SKM-1 (cell line): ENCODE measurements around the gene DPYSL5.
"Not testable (repeated sequence)": the region's sequence is repeated elsewhere in the genome, so short reads cannot be mapped to it uniquely, and the experiment has no call there.

ENCODE experiments used
- DNase-seq: peaks from one replicate; lab custom pipeline; 2025; ENCODE audit not compliant: unreplicated experiment; lab: John Stamatoyannopoulos, UW

DPYSL5 gene

GRCh38 chr2:26847655-26848335, at the start of gene DPYSL5:
DPYSL5 (plus strand) TSS chr2:26848132; CDS start chr2:26898500, 50,368 bp downstream.
- no peak for DNase-seq

- no peak for DNase-seq
Measured at GRCh38 chr2:26801328-26801727, 46.6 kb upstream of the DPYSL5 start.

- DNase-seq = no peak
Measured at GRCh38 chr2:26801796-26802195, 46.1 kb upstream of the DPYSL5 start.

DNA sequence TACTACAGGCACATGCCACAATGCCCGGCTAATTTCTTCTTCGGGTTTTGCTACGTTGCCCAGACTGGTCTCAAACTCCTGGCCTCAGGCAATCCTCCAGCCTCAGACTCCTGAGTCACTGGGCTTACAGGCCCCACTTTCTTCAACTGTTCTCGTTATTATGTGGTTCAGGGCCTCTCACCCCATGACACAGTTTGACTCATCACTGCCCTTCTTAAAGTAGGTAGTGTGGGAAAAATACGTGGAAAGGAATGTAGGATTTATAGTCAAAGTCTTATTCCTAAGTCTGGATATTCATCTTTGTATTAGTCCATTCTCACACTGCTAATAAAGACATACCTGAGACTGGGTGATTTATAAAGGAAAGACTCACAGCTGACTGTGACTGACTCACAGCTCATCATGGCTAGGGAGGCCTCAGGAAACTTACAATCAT, 42.7 kb upstream of the DPYSL5 start:
- no peak for DNase-seq

DNA sequence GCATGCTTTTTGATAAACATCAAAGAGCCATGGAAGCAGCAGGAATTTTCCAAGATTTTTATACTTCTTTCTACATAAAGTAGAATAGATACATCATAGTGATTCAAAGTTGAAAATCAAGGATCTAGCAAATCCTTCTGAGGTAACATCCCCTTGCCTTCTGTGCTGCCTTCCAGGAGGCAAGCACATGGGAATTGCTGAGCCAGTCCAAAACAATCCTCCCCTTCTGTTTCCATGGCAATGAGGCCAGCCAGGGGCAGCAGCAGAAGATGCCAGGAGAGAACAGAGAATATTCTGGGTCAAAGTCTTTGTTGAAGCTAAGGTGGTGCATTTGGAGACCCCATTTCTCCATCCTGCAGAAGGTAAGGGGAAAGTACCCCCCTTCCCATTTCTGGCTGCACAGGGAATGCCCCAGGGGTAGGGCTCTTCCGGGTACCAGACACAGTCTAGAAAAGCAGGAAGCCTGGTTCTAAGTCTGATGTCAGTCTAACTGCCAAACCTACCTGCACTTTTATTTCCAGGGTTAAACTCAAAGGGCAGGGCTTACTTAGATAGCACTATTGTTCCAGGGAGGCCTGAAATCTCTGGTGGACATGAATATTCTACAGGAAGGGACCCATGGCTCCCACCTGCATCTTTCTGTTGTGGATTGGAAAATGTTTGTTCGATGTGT, 40.0 kb upstream of the DPYSL5 start:
- no peak for DNase-seq

DNA sequence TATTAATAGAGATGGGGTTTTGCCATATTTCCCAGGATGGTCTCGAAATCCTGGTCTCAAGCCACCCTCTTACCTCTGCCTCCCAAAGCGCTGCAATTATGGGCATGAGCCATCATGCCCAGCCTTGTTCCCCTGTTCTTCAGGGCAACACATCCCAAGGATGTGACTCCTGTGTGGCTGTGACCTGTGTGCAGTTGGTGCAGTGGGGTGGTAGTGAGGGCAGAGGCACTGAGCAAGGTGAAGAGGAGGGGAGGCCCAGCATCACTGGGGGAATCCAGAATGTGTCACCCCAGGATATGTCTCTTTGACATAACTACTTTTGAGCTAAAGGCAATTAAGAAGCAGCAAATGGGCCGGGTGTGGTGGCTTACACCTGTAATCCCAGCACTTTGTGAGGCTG, 38.7 kb upstream of the DPYSL5 start:
- no peak for DNase-seq

DNA sequence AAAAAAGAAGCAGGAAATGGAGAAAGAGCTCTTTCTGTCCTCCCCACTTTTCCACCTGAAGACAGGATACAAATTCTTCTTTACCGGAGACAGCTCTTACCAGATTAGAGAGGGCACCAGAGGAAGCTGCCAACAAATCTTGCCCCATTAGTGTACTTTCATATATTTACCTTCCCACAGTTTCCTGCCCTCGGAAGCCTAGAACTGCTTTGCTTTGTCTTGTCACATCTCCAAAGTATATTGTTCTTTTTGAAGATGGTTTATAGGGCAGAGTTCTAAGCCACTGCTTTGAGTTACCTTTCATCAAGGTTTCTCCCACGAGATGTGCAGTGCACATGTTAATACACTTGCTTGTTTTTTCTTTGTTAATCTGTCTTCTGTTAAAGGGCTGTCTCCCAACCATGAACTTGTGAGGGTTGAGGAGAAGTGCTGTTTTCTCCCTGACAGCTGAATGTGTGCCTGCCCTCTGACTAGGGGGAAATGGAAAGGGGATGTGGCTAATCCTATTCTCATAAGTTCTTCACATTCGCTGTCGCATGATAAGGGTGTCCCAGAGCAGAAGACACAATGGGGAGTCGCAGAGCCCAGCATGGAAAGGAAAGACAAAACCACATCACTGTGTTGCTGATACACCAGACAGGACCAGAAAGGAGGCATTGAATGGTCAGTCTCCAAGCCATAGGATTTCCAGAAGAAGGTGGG, 37.9 kb upstream of the DPYSL5 start:
- DNase-seq = peak; percentile 39

- no peak for DNase-seq
Measured at GRCh38 chr2:26811261-26811660, 36.7 kb upstream of the DPYSL5 start.

DNA sequence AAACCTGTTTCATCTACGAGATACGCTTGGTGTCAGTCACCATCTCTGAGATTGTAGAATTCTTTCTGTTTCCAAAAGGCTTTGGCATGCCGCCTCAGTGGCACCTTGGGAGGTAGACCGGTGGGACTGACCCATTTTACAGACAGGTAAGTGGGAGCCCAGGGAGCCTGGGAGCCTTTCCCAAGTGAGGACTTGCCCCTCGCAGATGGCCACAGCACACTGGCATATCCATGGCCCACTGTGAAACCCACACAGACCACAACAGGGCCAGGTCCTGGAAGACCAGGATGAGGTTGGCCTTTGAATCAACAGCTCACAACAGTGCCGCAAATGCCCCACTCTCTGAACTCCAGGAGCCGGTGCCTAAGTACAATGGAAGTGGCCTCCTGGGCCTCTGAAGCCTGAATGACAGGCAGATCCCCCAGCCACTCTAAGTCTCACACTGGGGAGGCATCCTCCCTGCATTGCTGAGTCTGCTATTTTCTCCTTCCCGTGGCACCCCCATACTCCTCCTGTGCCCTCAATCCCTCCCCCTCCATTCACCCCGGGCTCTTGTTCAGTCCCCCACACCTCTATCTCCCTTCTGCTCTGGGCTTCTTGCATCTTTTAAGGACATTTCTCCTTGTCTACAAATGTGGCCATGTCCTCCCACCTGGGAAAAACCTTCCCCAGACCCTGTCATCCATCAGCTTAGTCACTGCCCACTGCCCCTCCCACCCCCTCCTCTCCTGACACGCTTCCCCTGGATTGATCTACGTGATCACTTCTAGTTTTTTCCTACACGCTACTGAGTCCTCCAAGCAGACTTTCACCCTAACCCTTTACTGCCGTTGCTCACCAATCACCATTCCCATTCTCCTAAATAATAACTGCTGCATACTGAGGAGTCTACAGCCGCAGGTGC, 35.9 kb upstream of the DPYSL5 start:
- no peak for DNase-seq

DNA sequence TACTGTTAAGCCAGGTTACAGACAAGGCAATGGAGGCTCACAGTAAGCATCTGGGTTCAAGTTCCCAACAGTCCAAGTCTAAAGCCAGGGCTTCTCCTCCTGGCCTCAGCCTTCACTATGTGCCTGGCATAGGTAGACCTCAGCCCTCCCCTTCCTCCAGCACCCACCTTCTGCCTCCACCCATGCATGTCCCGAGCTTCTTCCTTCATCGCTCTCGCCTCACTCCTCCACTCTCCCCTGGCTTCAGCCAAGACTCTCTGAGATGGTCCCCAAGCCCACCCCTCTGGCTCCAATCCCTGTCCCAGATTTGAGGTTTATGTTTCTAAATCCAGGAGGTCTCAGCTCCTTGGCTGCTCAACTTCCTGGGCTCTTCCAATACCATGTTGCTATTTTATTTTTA, 35.2 kb upstream of the DPYSL5 start:
- no peak for DNase-seq

DNA sequence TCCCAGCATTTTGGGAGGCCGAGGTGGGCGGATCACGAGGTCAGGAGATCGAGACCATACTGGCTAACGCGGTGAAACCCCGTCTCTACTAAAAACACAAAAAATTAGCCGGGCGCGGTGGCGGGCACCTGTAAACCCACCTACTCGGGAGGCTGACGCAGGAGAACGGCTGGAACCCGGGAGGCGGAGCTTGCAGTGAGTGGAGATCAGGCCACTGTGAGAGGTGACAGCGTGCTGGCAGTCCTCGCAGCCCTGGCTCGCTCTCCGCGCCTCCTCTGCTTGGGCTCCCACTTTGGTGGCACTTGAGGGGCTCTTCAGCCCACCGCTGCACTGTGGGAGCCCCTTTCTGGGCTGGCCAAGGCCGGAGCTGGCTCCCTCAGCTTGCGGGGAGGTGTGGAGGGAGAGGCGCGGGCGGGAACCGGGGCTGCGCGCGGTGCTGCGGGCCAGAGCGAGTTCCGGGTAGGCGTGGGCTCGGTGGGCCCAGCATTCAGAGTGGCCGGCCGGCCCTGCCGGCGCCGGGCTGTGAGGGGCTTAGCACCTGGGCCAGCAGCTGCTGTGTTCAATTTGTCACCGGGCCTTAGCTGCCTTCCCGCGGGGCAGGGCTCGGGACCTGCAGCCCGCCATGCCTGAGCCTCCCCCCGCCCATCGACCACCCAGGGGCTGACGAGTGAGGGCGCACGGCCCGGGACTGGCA, 33.7 kb upstream of the DPYSL5 start:
- not testable (repeated sequence) for DNase-seq

DNA sequence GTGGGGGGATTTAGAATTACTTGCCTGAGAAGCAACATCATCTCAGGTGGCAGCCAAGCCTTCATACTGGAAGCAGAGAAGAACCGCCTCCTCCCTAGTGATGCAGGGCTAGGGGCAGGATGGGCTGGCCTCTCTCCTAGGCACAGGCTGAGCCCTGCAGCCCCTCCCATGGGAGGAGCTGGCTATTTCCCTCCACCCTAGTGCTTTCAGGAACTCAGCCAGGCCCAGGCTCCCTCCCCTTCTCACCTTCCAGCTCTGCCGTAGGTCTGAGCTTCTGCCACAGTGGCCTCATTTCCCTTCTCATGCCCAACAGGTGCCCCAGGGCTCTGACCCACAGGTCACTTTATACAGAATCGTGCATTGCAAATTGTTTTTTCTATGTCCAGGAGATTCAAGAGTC, 31.0 kb upstream of the DPYSL5 start:
- DNase-seq = no peak

DNA sequence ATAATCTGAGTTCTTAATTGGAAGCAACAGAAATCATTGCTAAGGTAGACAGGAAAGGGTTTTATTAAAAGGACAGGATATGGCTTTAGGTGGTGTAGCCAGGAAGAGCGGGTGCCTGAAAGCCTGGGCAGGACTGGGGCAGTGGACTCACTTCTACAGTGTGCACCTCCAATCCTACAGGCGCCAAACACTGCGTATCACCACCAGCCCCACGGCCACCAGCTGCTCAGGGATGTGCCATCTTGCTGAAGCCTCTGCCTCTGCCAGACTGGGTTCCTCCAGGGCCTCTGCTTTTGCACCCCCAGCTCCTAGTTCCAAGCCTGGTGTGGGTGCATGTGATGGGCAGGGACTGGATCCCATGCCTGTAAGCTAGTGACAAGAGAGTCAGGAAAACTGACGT, 29.7 kb upstream of the DPYSL5 start:
- no peak for DNase-seq

- no peak for DNase-seq
Measured at GRCh38 chr2:26818972-26819371, 29.0 kb upstream of the DPYSL5 start.

DNA sequence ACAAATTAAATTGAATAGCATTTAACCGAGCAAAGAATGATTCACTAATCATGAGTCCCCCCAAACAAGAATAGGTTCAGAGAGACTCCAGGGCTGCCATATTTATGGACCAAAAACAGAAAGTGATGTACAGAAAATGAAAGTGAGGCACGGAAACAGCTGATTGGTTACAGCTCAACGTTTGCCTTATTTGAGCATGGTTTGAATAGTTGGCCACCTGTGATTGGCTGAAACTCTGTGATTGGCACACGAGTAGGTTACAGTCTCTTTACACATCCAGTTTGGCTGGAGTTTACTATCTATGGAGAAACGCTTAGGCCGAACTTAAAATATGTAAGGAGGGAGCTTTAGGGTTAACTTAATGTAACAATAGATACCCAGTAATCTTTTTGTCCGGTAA, 27.0 kb upstream of the DPYSL5 start:
- no peak for DNase-seq

DNA sequence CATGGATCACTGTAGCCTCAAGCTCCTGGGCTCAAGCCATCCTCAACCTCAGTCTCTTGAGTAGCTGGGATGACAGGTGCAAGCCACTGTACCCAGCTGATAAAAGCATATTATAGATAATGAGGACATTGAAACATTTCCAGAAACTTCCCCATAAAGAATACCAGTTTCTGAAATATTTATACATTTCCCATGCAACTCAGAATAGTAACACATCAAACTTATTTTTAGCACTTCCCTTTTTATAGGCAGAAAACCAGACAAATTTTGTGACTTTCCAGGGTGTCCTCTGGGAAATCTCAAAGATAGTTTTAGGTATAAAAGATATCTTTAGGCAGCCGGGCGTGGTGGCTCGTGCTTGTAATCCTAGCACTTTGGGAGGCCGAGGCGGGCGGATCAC, 25.1 kb upstream of the DPYSL5 start:
- no peak for DNase-seq

DNA sequence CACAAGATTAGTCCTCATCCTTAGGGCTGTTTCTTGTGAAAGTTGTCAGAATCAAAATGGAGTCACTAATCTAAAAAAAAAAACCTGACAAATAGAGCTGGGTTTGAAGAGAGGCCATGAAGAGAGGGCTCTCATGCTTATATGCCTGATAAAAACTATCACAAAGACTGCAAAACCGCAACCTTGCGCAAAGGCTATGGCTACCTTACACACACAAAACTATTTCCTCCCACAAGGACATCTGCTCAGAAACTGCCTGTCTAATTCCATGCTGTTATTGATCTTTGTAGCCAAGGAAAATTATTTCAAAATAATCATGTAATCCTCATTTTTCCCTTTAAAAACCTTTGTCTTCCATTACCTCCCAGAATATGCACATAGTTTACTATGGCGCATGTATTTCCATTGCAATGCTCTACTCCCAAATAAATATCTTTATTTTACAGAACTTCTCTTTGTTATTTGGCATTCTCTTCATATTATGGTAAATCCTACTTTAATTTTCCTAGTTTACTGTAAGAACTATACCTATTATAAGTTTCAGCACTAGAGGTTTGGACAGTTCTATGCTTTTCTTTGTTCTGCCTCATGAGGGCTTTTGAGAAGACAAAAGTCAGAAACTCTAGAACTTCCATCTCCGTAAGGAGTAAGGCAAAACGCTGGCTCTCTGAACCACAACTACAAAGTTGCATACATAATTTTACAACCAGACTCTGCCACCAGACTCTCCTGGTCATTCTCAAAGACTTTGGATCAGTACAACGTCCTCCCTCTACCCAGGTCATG, 9.6 kb upstream of the DPYSL5 start:
- DNase-seq = peak; percentile 55

- peak; percentile 22 for DNase-seq
Measured at GRCh38 chr2:26840937-26841610, 6.9 kb upstream of the DPYSL5 start.

DNA sequence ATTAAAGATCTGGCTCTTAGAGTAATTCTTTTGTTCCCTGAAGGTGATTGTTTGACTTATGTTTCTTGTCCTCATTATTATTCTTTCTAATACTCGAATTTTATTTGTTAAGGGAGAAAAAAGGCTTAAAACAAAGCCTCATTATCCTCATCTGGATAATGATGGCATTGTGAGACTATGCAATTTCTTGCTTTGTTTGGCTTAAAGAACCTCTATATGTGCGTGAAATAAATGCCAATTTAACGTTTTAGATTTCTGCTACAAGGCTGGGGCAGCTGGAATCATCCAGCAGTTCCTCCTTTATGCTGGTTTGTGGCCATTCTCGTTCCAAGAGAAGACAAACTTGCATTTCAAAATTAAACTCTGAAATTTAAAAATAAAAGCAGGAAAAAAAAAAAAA, 4.9 kb upstream of the DPYSL5 start:
- no peak for DNase-seq
